ENCODE measurements around the gene GABBR1. TPM values are rescaled to one million over a fixed set of nuclear protein-coding genes. Genes with fewer than 3 reads are reported as not detected.
"Not testable (repeated sequence)": the region's sequence is repeated elsewhere in the genome, so short reads cannot be mapped to it uniquely, and the experiment has no call there.

GABBR1 gene
- polyA plus RNA-seq, 1 donor (not counting 4 experiments of a cell fraction or from before 2014, with no cell fraction given): 18.9 TPM

DNA sequence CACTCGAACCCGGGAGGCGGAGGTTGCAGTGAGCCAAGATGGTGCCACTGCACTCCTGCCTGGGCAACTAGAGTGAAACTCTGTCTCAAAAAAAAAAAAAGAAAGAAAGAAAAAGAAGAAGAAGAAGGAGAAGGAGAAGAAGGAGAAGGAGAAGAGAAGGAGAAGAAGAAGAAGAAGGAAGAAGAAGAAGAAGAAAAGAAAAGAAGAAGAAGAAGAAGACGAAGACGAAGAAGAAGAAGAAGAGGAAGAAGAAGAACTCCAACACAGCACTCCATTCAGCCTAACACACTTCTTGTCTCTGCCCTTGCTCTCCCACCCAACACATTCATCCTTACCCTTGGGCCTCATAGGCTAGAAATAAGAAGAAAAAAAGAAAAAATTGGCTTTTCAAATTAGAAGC is 41.0 kb upstream of the GABBR1 start:
- Histone ChIP-seq H3K4me2 (ENCODE audit: control insufficient read depth, extremely low read depth, insufficient read depth, low read depth, low read length) (no peak overlapping the region), H3K27me3 (ENCODE audit: control insufficient read depth, extremely low read depth, insufficient read depth, low read length) (no peaks in the 10 kb centered on the region), H3K4me3 (ENCODE audit: control insufficient read depth in 2 of 3, extremely low read depth in 1 of 3, insufficient read depth in 2 of 3, low read depth in 1 of 3, low read length in 3 of 3) (no peak overlapping the region), H4K20me1 (ENCODE audit: control insufficient read depth, extremely low read depth, insufficient read depth, low read length) (no peaks in the 10 kb centered on the region), H3K9ac (ENCODE audit: control insufficient read depth, extremely low read depth, insufficient read depth, low read length) (no peak overlapping the region), H3K79me2 (ENCODE audit: control insufficient read depth, insufficient read depth, low read length) (peaks cover 5% of the 10 kb centered on the region), H3K9me3 (ENCODE audit: control insufficient read depth, low read depth, low read length) (no peaks in the 10 kb centered on the region), H2AFZ (ENCODE audit: control insufficient read depth, low read length) (no peak overlapping the region), H3K27ac (ENCODE audit: control insufficient read depth, insufficient read depth, low read length) (no peak overlapping the region), H3K36me3 (ENCODE audit: control insufficient read depth in 2 of 2, extremely low read depth in 1 of 2, insufficient read depth in 2 of 2, low read length in 2 of 2) (peaks cover 0 to 3% of the 10 kb centered on the region in 2 experiments), H3K9me1 (ENCODE audit: control insufficient read depth, extremely low read depth, insufficient read depth, low read length) (no peaks in the 10 kb centered on the region), H3K4me1 (ENCODE audit: control insufficient read depth, extremely low read depth, insufficient read depth, low read length) (peaks cover 37% of the 10 kb centered on the region)
- DNase-seq (ENCODE audit: low read depth, low spot score): no peak
- TF ChIP-seq CTCF (optimal IDR thresholded peaks at IDR 0.05 in 1 of 3, IDR thresholded peaks at IDR 0.05 in 1 of 3, conservative IDR thresholded peaks at IDR 0.05 in 1 of 3; ENCODE audit: extremely low read depth in 1 of 3, insufficient read depth in 2 of 3, low read length in 3 of 3) (no peak), EZH2 (IDR thresholded peaks at IDR 0.05; ENCODE audit: low read length) (no peak)
- no peak for FAIRE-seq
- dilution Hi-C loops (cut with MboI; ENCODE audit: extremely low pct_ligation_motif_present, low sequenced_read_pairs): no loop called here

GRCh38 chr6:29673161-29673560 is 40.2 kb upstream of the GABBR1 start:
- H3K9ac ChIP-seq (ENCODE audit: control insufficient read depth, extremely low read depth, insufficient read depth, low read length): no peak overlapping the region
- no peaks in the 10 kb centered on the region for H3K9me1 ChIP-seq (ENCODE audit: control insufficient read depth, extremely low read depth, insufficient read depth, low read length)
- H3K27ac ChIP-seq (ENCODE audit: control insufficient read depth, insufficient read depth, low read length): no peak overlapping the region
- dilution Hi-C loops (cut with MboI; ENCODE audit: extremely low pct_ligation_motif_present, low sequenced_read_pairs): no loop called here
- no peak overlapping the region for H3K4me2 ChIP-seq (ENCODE audit: control insufficient read depth, extremely low read depth, insufficient read depth, low read depth, low read length)
- H3K27me3 ChIP-seq (ENCODE audit: control insufficient read depth, extremely low read depth, insufficient read depth, low read length): no peaks in the 10 kb centered on the region
- no peak for TF ChIP-seq CTCF (optimal IDR thresholded peaks at IDR 0.05 in 1 of 3, IDR thresholded peaks at IDR 0.05 in 1 of 3, conservative IDR thresholded peaks at IDR 0.05 in 1 of 3; ENCODE audit: extremely low read depth in 1 of 3, insufficient read depth in 2 of 3, low read length in 3 of 3)
- no peak for TF ChIP-seq EZH2 (IDR thresholded peaks at IDR 0.05; ENCODE audit: low read length)
- H4K20me1 ChIP-seq (ENCODE audit: control insufficient read depth, extremely low read depth, insufficient read depth, low read length): no peaks in the 10 kb centered on the region
- no peak overlapping the region for H2AFZ ChIP-seq (ENCODE audit: control insufficient read depth, low read length)
- no peak for DNase-seq (ENCODE audit: low read depth, low spot score)
- no peaks in the 10 kb centered on the region for H3K9me3 ChIP-seq (ENCODE audit: control insufficient read depth, low read depth, low read length)
- H3K4me3 ChIP-seq (ENCODE audit: control insufficient read depth in 2 of 3, extremely low read depth in 1 of 3, insufficient read depth in 2 of 3, low read depth in 1 of 3, low read length in 3 of 3): no peak overlapping the region
- no peak for FAIRE-seq
- H3K4me1 ChIP-seq (ENCODE audit: control insufficient read depth, extremely low read depth, insufficient read depth, low read length): peaks cover 29% of the 10 kb centered on the region
- H3K36me3 ChIP-seq (ENCODE audit: control insufficient read depth in 2 of 2, extremely low read depth in 1 of 2, insufficient read depth in 2 of 2, low read length in 2 of 2): peaks cover 0 to 3% of the 10 kb centered on the region in 2 experiments
- H3K79me2 ChIP-seq (ENCODE audit: control insufficient read depth, insufficient read depth, low read length): peaks cover 5% of the 10 kb centered on the region

DNA sequence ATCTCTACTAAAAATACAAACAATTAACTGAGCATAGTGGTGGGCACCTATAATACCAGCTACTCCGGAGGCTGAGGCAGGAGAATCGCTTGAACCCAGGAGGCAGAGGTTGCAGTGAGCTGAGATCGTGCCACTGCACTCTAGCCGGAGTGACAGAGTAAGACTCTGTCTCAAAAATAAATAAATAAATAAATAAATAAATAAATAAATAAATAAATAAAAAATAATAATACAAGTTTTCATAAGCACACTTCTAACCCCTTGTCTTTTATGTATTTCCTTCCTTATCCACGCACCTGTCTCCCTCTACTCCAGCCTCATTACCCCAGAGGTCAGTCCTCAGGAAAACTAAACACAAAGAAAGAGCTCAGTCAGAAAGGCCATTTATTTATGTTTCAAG is 39.1 kb upstream of the GABBR1 start:
- H3K79me2 ChIP-seq (ENCODE audit: control insufficient read depth, insufficient read depth, low read length); H3K9ac ChIP-seq (ENCODE audit: control insufficient read depth, extremely low read depth, insufficient read depth, low read length); DNase-seq (ENCODE audit: low read depth, low spot score); H3K27ac ChIP-seq (ENCODE audit: control insufficient read depth, insufficient read depth, low read length); H3K9me1 ChIP-seq (ENCODE audit: control insufficient read depth, extremely low read depth, insufficient read depth, low read length); H3K9me3 ChIP-seq (ENCODE audit: control insufficient read depth, low read depth, low read length); dilution Hi-C loops (cut with MboI; ENCODE audit: extremely low pct_ligation_motif_present, low sequenced_read_pairs); H3K27me3 ChIP-seq (ENCODE audit: control insufficient read depth, extremely low read depth, insufficient read depth, low read length); H3K36me3 ChIP-seq (ENCODE audit: control insufficient read depth in 2 of 2, extremely low read depth in 1 of 2, insufficient read depth in 2 of 2, low read length in 2 of 2); H4K20me1 ChIP-seq (ENCODE audit: control insufficient read depth, extremely low read depth, insufficient read depth, low read length); H3K4me3 ChIP-seq (ENCODE audit: control insufficient read depth in 2 of 3, extremely low read depth in 1 of 3, insufficient read depth in 2 of 3, low read depth in 1 of 3, low read length in 3 of 3); FAIRE-seq; H3K4me2 ChIP-seq (ENCODE audit: control insufficient read depth, extremely low read depth, insufficient read depth, low read depth, low read length); H2AFZ ChIP-seq (ENCODE audit: control insufficient read depth, low read length): not testable (repeated sequence)
- peaks cover 20% of the 10 kb centered on the region for H3K4me1 ChIP-seq (ENCODE audit: control insufficient read depth, extremely low read depth, insufficient read depth, low read length)

All from keratinocyte (primary cell).